ENCODE data around the gene INSM2. TPM values are rescaled to one million over a fixed set of nuclear protein-coding genes. Genes with fewer than 3 reads are reported as not detected.

INSM2 gene
- total and polyA plus RNA-seq, 2 of the 13 experiments (the other 11 are each of a cell fraction or from before 2014, with no cell fraction given) = not detected

DNA sequence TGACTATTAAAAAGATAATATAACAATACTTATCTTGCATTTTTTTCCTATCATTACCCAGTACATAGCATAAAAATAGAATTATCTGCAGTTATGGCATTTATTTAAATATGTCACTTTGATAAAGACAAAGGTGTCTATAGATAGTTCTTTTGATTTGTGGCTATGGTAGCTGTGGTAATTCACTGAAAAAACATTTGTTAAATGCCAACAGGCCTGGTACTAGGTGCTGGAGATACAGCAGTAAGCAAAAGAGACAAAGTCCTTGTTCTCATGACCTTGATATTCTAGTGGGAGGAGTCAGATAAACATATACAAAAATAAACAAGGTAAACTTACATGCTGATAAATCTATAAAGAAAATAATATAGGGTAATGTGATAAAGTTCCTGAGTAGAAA is 44.7 kb downstream of the INSM2 start:
- Histone ChIP-seq H3K4me1 (ENCODE audit: insufficient read depth, low read length) (peaks cover 18% of the 10 kb centered on the region), H3K4me2 (ENCODE audit: low read depth, low read length) (no peak overlapping the region), H3K27ac (ENCODE audit: extremely low read length, insufficient read depth, low read length) (no peak overlapping the region), H3K9ac (ENCODE audit: insufficient read depth, low read depth, low read length) (no peak overlapping the region), H3K4me3 (replicated peaks in 1 of 3; ENCODE audit: insufficient read depth in 1 of 3, low read depth in 2 of 3, low read length in 3 of 3) (no peak overlapping the region), H3K79me2 (ENCODE audit: insufficient read depth, low read length) (no peaks in the 10 kb centered on the region), H3K36me3 (replicated peaks in 1 of 2; ENCODE audit: control insufficient read depth in 1 of 2, insufficient read depth in 2 of 2, low read length in 2 of 2) (peaks cover 2 to 9% of the 10 kb centered on the region in 2 experiments; a peak in 4 of 5 replicates), H4K20me1 (ENCODE audit: insufficient read depth, low read length) (no peaks in the 10 kb centered on the region), H3K27me3 (ENCODE audit: control insufficient read depth in 1 of 2, insufficient read depth in 2 of 2, low read length in 2 of 2) (no peaks in the 10 kb centered on the region), H3K9me3 (ENCODE audit: low read length) (no peaks in the 10 kb centered on the region), H2AFZ (ENCODE audit: low read length) (no peak overlapping the region)
- ATAC-seq (no peak), DNase-seq (ENCODE audit: low spot score) (no peak), FAIRE-seq (no peak)
- POLR2A ChIA-PET = no interaction called here
- CTCF ChIA-PET (ENCODE audit: low intra/inter-chr PET ratio, low total read pairs) = no interaction called here
- in situ Hi-C loops (cut with HindIII; ENCODE audit: extremely low pct_ligation_motif_present, low pct_unique_long_range_greater_than_20kb) (no loop called here), intact Hi-C loops (cut with micrococcal nuclease; ENCODE audit: unreplicated experiment) (no loop called here)
- BruUV-seq (replicated peaks) = no TSS peak
- no peak for TF ChIP-seq RAD51 (IDR thresholded peaks at IDR 0.05; ENCODE audit: borderline replicate concordance)
- no peak for TF ChIP-seq ZNF383 (CRISPR knock-in tag; IDR thresholded peaks at IDR 0.05; ENCODE audit: borderline replicate concordance)
- TF ChIP-seq ATF2 (CRISPR knock-in tag; IDR thresholded peaks at IDR 0.05) = no peak
- TF ChIP-seq HCFC1 (IDR thresholded peaks at IDR 0.05; ENCODE audit: low read depth, low read length) = no peak

Other genes starting within 250 kb of the INSM2 start
- 1,109 and 1,579 TPM in 2 replicates for gene PSMA6, start 241.8 kb upstream of the INSM2 start, total RNA-seq (2016; rRNA removed; fragmentation: Illumina TruSeq; extraction: Trizol)
- gene PSMA6, start 241.8 kb upstream of the INSM2 start, polyA plus RNA-seq (2011; rRNA removed) = 399 and 525 TPM in 2 replicates
- gene NFKBIA, start 129.4 kb upstream of the INSM2 start, total RNA-seq (2016; rRNA removed; fragmentation: Illumina TruSeq; extraction: Trizol) = 232 and 319 TPM in 2 replicates
- 173 and 197 TPM in 2 replicates for gene NFKBIA, start 129.4 kb upstream of the INSM2 start, polyA plus RNA-seq (2011; rRNA removed)

Data from HepG2 (cell line).